PC-3 (cell line): ENCODE measurements around the gene KMT5B.

Experiments used
- CTCF ChIP-seq: fragments of 300-600 bp; sonication (generic); conservative IDR thresholded peaks from 2 replicates; pipeline ENCODE4 v1.5.1; 2017; ENCODE audit warnings: antibody characterized with exemption, low read depth, mild to moderate bottlenecking, low read length
- EZH2 ChIP-seq: fragments of 300-600 bp; sonication (generic); IDR thresholded peaks from one replicate; pipeline ENCODE4 v1.6.1; 2017; ENCODE audit warnings: antibody characterized with exemption, mild to moderate bottlenecking, low read length; ENCODE audit not compliant: unreplicated experiment

DNA sequence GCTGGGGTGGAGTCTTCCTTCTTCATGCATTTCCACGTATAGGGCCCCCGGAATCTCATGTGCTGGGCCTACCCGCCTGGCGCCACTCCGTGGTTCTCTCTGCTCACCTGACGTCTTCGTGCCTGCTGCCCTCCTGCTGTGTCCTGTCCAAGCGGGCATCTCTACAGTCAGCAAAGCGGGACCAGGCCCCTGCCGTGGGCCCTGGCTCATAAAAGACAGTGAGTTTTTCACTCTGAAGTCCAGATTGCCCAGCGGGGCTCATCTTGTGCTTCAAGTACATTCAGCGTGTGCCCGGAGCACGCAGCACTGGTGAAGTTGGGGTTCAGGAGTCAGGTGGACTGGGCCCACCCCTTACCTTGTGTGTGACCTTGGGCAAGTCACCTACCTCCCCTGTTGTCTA is 41.3 kb upstream of the KMT5B start:
- TF ChIP-seq CTCF (no peak), EZH2 (no peak)
